K562 (cell line): ENCODE measurements around the gene FLAD1. TPM values are rescaled to one million over a fixed set of nuclear protein-coding genes. Genes with fewer than 3 reads are reported as not detected.
A peak's percentile ranks its signal among the peaks of the same experiment; 100 is the strongest.

Experiments used
- CBX3 ChIP-seq, 2 experiments: IDR thresholded peaks; 1 replicate in 1 of 2; 2 replicates in 1 of 2; pipeline ENCODE4 v1.6.1; 2012; ENCODE audit warnings: inconsistent platforms in 2 of 2, low read length in 2 of 2, borderline replicate concordance in 1 of 2, control low read depth in 1 of 2
- CC2D1A ChIP-seq: fragments of 450-650 bp; IDR thresholded peaks from 2 replicates; pipeline ENCODE4 v1.6.1; 2017; ENCODE audit warnings: mild to moderate bottlenecking
- CTBP1 ChIP-seq: fragments of 450-650 bp; IDR thresholded peaks from 2 replicates; pipeline ENCODE4 v1.6.1; 2016; ENCODE audit warnings: borderline replicate concordance
- ELF4 ChIP-seq: fragments of 450-650 bp; formaldehyde crosslinking; IDR thresholded peaks from 2 replicates; pipeline ENCODE4 v1.4.0; 2022; ENCODE audit warnings: missing genetic modification characterization
- FOXA3 ChIP-seq, 2 experiments: fragments of 450-650 bp in 1 of 2; sonication (generic) in 1 of 2; formaldehyde crosslinking; IDR thresholded peaks in 1 of 2; conservative IDR thresholded peaks in 1 of 2; 2 replicates each; pipeline versions ENCODE4 v1.4.0 to v1.8.0; 2020 to 2022; ENCODE audit warnings: mild to moderate bottlenecking in 2 of 2, missing genetic modification reagents in 1 of 2
- FOXJ2 ChIP-seq: fragments of 200-800 bp; sonication (Bioruptor generic); IDR thresholded peaks from 2 replicates; pipeline ENCODE4 v1.6.1; 2016; ENCODE audit warnings: missing genetic modification characterization, missing compliant biosample characterization
- KLF6 ChIP-seq: fragments of 250-450 bp; sonication (Bioruptor Pico); IDR thresholded peaks from 2 replicates; pipeline ENCODE4 v1.4.0; 2020; ENCODE audit warnings: mild to moderate bottlenecking, moderate library complexity, borderline replicate concordance
- NRF1 ChIP-seq, 2 experiments: fragments of 450-650 bp; IDR thresholded peaks in 1 of 2; conservative IDR thresholded peaks in 1 of 2; 2 replicates each; pipeline ENCODE4 v1.6.1; 2014; ENCODE audit warnings: mild to moderate bottlenecking in 2 of 2
- PHF21A ChIP-seq: fragments of 450-650 bp; IDR thresholded peaks from 2 replicates; pipeline ENCODE4 v1.6.1; 2017; ENCODE audit warnings: low read depth, borderline replicate concordance
- POLR2H ChIP-seq: IDR thresholded peaks from 2 replicates; pipeline ENCODE4 v1.6.1; 2016; ENCODE audit warnings: missing genetic modification characterization, low read depth, mild to moderate bottlenecking, control low read depth, missing compliant biosample characterization, moderate library complexity
- SMARCE1 ChIP-seq: fragments of 450-650 bp; IDR thresholded peaks from 2 replicates; pipeline ENCODE4 v1.7.1; 2016; ENCODE audit warnings: mild to moderate bottlenecking
- SMC3 ChIP-seq: conservative IDR thresholded peaks from 2 replicates; pipeline ENCODE4 v1.6.1; 2011; ENCODE audit warnings: low read depth, low read length, improper control_type of control experiment; ENCODE audit not compliant: insufficient read depth
- ZBTB1 ChIP-seq: sonication (generic); formaldehyde crosslinking; IDR thresholded peaks from 2 replicates; pipeline ENCODE4 v1.8.1; 2023; ENCODE audit warnings: missing genetic modification reagents, low read depth, mild to moderate bottlenecking, borderline replicate concordance
- ZNF224 ChIP-seq: sonication (generic); formaldehyde crosslinking; IDR thresholded peaks from 2 replicates; pipeline ENCODE4 v1.8.0; 2022; ENCODE audit warnings: mild to moderate bottlenecking, missing genetic modification reagents
- polyA plus RNA-seq, 8 experiments: library from polyadenylated mRNA; depleted of rRNA in 4 of 8; stranded (reverse) in 5 of 8; unstranded in 3 of 8; fragments of >200 nt; fragmentation: Nextera tagmentation in 2 of 8; fragmentation: Illumina TruSeq in 1 of 8; extraction: Ambion mirVana in 2 of 8; extraction: Trizol in 1 of 8; gene quantifications; 2 replicates each; pipeline versions ENCODE4 v1.2.1 to v1.2.3, GENCODE V29; 2011 to 2014; ENCODE audit warnings: inconsistent platforms in 1 of 8, missing spikeins in 1 of 8
- total RNA-seq, 7 experiments: library from RNA; depleted of rRNA in 6 of 7; stranded (reverse); fragments of >200 nt in 6 of 7; fragmentation: Illumina TruSeq in 2 of 7; extraction: Trizol in 2 of 7; gene quantifications; 2 replicates each; pipeline versions ENCODE4 v1.2.1 to v1.2.3, GENCODE V29; 2011 to 2021; ENCODE audit warnings: low replicate concordance in 1 of 7
- TF ChIP-seq, protein P1 (sequence below): fragments of 250-450 bp; sonication (Bioruptor Pico); IDR thresholded peaks from 2 replicates; pipeline ENCODE4 v1.5.0; 2022; ENCODE audit warnings: mild to moderate bottlenecking
- TF ChIP-seq, protein P2 (sequence below): fragments of 250-450 bp; sonication (Bioruptor Pico); IDR thresholded peaks from 2 replicates; pipeline ENCODE4 v1.4.0; 2020; ENCODE audit warnings: mild to moderate bottlenecking, moderate library complexity, borderline replicate concordance
- TF ChIP-seq, protein P3 (sequence below): sonication (generic); formaldehyde crosslinking; IDR thresholded peaks from 2 replicates; pipeline ENCODE4 v1.8.0; 2023; ENCODE audit warnings: missing genetic modification reagents, mild to moderate bottlenecking, borderline replicate concordance

The FLAD1 gene
- total and polyA plus RNA-seq, 9 of the 15 experiments (the other 6 are each of a cell fraction or from before 2014, with no cell fraction given) = 24.9 to 85.8 (median 67.0) TPM

DNA sequence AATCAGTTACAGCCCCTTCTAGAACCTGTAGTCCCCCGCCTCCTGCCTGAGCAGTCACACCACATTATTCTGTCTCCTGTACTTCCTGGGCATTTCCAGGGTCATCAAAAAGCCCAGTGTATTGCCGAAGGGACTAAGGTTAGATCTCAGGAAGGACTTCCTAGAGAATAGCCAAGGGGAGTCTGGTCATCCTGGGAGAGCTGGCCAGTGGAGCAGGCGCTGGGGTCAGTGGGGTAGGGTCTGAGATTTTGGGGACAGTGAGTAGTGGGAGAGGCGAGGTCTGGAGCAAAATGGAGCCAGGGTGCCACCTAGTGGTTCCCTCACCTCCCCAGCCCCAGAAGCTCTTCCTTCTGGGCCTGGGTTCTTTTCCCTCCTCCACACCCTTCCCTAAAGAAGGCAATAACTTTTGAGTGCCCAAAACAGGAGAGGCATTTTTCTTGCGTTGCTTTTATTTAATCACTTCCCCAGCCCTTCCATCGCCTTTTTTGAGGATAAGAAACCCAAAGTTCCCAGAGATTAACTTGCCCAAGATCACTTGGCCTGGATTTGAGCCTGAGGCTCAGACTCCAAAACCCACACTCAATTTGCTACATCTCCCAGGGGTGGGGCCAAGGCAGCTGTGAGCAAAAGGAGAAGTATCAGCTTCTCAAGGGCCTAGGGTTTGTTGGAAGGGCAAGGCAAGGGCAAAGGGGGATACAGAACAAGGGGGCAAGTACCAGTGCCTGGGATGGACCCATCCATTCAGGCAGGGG is 39.3 kb upstream of the FLAD1 start (continued):
- TF ChIP-seq FOXA3 (CRISPR knock-in tag; conservative IDR thresholded peaks at IDR 0.05 in 1 of 2, IDR thresholded peaks at IDR 0.05 in 1 of 2) (no peak), POLR2H (tag) (no peak), ELF4 (CRISPR knock-in tag) (no peak), KLF6 (no peak), ZNF224 (no peak), SMC3 (peak; percentile 67), CC2D1A (peak; percentile 58; the same call in 1 of the 2 replicates), SMARCE1 (no peak), ZBTB1 (CRISPR knock-in tag) (no peak), PHF21A (no peak), NRF1 (conservative IDR thresholded peaks at IDR 0.05 in 1 of 2, IDR thresholded peaks at IDR 0.05 in 1 of 2) (no peak), CTBP1 (peak; percentile 53; the same call in 1 of the 2 replicates), CBX3 (IDR thresholded peaks at IDR 0.05; ENCODE audit: borderline replicate concordance in 1 of 2, low read length in 2 of 2) (no peak), FOXJ2 (tag) (no peak)
- TF ChIP-seq, protein P1, sequence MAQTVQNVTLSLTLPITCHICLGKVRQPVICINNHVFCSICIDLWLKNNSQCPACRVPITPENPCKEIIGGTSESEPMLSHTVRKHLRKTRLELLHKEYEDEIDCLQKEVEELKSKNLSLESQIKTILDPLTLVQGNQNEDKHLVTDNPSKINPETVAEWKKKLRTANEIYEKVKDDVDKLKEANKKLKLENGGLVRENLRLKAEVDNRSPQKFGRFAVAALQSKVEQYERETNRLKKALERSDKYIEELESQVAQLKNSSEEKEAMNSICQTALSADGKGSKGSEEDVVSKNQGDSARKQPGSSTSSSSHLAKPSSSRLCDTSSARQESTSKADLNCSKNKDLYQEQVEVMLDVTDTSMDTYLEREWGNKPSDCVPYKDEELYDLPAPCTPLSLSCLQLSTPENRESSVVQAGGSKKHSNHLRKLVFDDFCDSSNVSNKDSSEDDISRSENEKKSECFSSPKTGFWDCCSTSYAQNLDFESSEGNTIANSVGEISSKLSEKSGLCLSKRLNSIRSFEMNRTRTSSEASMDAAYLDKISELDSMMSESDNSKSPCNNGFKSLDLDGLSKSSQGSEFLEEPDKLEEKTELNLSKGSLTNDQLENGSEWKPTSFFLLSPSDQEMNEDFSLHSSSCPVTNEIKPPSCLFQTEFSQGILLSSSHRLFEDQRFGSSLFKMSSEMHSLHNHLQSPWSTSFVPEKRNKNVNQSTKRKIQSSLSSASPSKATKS = no peak
- TF ChIP-seq, protein P2, sequence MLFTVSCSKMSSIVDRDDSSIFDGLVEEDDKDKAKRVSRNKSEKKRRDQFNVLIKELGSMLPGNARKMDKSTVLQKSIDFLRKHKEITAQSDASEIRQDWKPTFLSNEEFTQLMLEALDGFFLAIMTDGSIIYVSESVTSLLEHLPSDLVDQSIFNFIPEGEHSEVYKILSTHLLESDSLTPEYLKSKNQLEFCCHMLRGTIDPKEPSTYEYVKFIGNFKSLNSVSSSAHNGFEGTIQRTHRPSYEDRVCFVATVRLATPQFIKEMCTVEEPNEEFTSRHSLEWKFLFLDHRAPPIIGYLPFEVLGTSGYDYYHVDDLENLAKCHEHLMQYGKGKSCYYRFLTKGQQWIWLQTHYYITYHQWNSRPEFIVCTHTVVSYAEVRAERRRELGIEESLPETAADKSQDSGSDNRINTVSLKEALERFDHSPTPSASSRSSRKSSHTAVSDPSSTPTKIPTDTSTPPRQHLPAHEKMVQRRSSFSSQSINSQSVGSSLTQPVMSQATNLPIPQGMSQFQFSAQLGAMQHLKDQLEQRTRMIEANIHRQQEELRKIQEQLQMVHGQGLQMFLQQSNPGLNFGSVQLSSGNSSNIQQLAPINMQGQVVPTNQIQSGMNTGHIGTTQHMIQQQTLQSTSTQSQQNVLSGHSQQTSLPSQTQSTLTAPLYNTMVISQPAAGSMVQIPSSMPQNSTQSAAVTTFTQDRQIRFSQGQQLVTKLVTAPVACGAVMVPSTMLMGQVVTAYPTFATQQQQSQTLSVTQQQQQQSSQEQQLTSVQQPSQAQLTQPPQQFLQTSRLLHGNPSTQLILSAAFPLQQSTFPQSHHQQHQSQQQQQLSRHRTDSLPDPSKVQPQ = no peak
- TF ChIP-seq, protein P3, sequence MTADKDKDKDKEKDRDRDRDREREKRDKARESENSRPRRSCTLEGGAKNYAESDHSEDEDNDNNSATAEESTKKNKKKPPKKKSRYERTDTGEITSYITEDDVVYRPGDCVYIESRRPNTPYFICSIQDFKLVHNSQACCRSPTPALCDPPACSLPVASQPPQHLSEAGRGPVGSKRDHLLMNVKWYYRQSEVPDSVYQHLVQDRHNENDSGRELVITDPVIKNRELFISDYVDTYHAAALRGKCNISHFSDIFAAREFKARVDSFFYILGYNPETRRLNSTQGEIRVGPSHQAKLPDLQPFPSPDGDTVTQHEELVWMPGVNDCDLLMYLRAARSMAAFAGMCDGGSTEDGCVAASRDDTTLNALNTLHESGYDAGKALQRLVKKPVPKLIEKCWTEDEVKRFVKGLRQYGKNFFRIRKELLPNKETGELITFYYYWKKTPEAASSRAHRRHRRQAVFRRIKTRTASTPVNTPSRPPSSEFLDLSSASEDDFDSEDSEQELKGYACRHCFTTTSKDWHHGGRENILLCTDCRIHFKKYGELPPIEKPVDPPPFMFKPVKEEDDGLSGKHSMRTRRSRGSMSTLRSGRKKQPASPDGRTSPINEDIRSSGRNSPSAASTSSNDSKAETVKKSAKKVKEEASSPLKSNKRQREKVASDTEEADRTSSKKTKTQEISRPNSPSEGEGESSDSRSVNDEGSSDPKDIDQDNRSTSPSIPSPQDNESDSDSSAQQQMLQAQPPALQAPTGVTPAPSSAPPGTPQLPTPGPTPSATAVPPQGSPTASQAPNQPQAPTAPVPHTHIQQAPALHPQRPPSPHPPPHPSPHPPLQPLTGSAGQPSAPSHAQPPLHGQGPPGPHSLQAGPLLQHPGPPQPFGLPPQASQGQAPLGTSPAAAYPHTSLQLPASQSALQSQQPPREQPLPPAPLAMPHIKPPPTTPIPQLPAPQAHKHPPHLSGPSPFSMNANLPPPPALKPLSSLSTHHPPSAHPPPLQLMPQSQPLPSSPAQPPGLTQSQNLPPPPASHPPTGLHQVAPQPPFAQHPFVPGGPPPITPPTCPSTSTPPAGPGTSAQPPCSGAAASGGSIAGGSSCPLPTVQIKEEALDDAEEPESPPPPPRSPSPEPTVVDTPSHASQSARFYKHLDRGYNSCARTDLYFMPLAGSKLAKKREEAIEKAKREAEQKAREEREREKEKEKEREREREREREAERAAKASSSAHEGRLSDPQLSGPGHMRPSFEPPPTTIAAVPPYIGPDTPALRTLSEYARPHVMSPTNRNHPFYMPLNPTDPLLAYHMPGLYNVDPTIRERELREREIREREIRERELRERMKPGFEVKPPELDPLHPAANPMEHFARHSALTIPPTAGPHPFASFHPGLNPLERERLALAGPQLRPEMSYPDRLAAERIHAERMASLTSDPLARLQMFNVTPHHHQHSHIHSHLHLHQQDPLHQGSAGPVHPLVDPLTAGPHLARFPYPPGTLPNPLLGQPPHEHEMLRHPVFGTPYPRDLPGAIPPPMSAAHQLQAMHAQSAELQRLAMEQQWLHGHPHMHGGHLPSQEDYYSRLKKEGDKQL (CRISPR knock-in tag) = no peak
